GM15510 (cell line): Measurements from ENCODE around the gene TUBGCP5.

ENCODE experiments used
- POLR2A ChIP-seq: IDR thresholded peaks from 3 replicates; pipeline ENCODE4 v1.6.1; 2011; ENCODE audit warnings: borderline replicate concordance; ENCODE audit not compliant: insufficient read length; ENCODE audit errors: extremely low read depth

Gene TUBGCP5

GRCh38 chr15:22951031-22951380 lies 88.4 kb downstream of the TUBGCP5 start:
- TF ChIP-seq POLR2A: no peak

GRCh38 chr15:22950256-22950990 lies 88.9 kb downstream of the TUBGCP5 start:
- no peak for TF ChIP-seq POLR2A
